Progenitor cell of endocrine pancreas (in vitro differentiated cells): ENCODE data around the gene KANTR. TPM values are rescaled to one million over a fixed set of nuclear protein-coding genes. Genes with fewer than 3 reads are reported as not detected.

ENCODE experiments used
- DNase-seq: peaks from one replicate; pipeline ENCODE4 v3.0.0; 2021; ENCODE audit warnings: low spot score; ENCODE audit not compliant: unreplicated experiment
- H3K27ac Mint-ChIP-seq: 2 replicates; pipeline ENCODE4 v1.8.0; 2021; ENCODE audit warnings: mild to moderate bottlenecking, moderate library complexity, mixed read lengths
- H3K27me3 Mint-ChIP-seq: 2 replicates; pipeline ENCODE4 v1.8.0; 2021; ENCODE audit warnings: mixed read lengths
- H3K36me3 Mint-ChIP-seq: 2 replicates; pipeline ENCODE4 v1.8.0; 2022; ENCODE audit warnings: mixed read lengths; ENCODE audit not compliant: insufficient read depth
- H3K4me1 Mint-ChIP-seq: 2 replicates; pipeline ENCODE4 v1.8.0; 2021; ENCODE audit warnings: low read depth, mixed read lengths
- H3K4me3 Mint-ChIP-seq: 2 replicates; pipeline ENCODE4 v1.8.0; 2021; ENCODE audit warnings: low read depth, mild to moderate bottlenecking, moderate library complexity, mixed read lengths
- H3K9me3 Mint-ChIP-seq: 2 replicates; pipeline ENCODE4 v1.8.0; 2021; ENCODE audit warnings: low read depth, mixed read lengths
- total RNA-seq: library from RNA; stranded (reverse); gene quantifications from 2 replicates; pipeline ENCODE4 v1.2.1, GENCODE V29; 2021
- TF ChIP-seq, protein P1 (sequence below): fragments of 200-600 bp; sonication (generic); IDR thresholded peaks from one replicate; pipeline ENCODE4 v1.5.0; 2021; ENCODE audit warnings: antibody characterized with exemption, mild to moderate bottlenecking; ENCODE audit not compliant: unreplicated experiment

KANTR gene
- total RNA-seq, 1 donor from 2014 or later: 16.0 TPM

- Mint-ChIP-seq H3K4me3 (peak overlapping the region; percentile 89), H3K27ac (peak overlapping the region; percentile 82), H3K4me1 (peaks cover 19% of the 10 kb centered on the region), H3K36me3 (peaks cover 11% of the 10 kb centered on the region), H3K9me3 (peaks cover 10% of the 10 kb centered on the region), H3K27me3 (no peaks in the 10 kb centered on the region)
- TF ChIP-seq, protein P1, sequence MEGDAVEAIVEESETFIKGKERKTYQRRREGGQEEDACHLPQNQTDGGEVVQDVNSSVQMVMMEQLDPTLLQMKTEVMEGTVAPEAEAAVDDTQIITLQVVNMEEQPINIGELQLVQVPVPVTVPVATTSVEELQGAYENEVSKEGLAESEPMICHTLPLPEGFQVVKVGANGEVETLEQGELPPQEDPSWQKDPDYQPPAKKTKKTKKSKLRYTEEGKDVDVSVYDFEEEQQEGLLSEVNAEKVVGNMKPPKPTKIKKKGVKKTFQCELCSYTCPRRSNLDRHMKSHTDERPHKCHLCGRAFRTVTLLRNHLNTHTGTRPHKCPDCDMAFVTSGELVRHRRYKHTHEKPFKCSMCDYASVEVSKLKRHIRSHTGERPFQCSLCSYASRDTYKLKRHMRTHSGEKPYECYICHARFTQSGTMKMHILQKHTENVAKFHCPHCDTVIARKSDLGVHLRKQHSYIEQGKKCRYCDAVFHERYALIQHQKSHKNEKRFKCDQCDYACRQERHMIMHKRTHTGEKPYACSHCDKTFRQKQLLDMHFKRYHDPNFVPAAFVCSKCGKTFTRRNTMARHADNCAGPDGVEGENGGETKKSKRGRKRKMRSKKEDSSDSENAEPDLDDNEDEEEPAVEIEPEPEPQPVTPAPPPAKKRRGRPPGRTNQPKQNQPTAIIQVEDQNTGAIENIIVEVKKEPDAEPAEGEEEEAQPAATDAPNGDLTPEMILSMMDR: no peak
- DNase-seq: no peak
Observed at GRCh38 chrX:53082773-53083616, 10.9 kb upstream of the KANTR start.

DNA sequence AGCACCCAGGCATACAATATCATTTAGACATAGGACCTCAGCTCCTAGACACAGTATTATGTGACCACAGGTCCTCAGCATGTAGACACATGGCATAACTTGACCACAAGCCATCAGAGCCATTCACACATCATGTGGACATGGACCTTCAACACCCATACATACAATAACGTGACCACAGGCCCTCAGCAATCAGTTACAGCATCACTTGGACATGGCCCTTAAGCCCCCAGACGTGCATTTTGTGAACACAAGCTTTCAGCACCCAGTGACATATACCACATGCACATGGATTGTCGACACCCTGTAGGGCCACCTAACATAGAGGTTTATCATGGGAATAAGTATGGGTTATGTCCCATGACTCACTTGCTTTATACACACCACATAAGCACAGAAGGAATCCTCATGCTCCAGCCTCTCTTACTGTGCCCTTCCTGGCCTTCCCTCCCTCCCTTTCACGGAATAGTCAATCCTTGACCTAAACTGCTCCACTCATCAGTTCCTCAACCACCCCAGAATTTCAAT lies 9.8 kb upstream of the KANTR start:
- H3K27me3 Mint-ChIP-seq: no peaks in the 10 kb centered on the region
- H3K9me3 Mint-ChIP-seq: peaks cover 12% of the 10 kb centered on the region

GRCh38 chrX:53084863-53085262 lies 9.1 kb upstream of the KANTR start:
- TF ChIP-seq, protein P1: no peak
- peaks cover 15% of the 10 kb centered on the region for H3K36me3 Mint-ChIP-seq
- no peak for DNase-seq

More for the DNA sequence above, 9.8 kb upstream of the KANTR start:
- peaks cover 25% of the 10 kb centered on the region for H3K4me1 Mint-ChIP-seq
- TF ChIP-seq, protein P1: no peak
- peak overlapping the region; percentile 89 for H3K4me3 Mint-ChIP-seq
- H3K36me3 Mint-ChIP-seq: peaks cover 15% of the 10 kb centered on the region
- no peak overlapping the region for H3K27ac Mint-ChIP-seq
- no peak for DNase-seq

DNA sequence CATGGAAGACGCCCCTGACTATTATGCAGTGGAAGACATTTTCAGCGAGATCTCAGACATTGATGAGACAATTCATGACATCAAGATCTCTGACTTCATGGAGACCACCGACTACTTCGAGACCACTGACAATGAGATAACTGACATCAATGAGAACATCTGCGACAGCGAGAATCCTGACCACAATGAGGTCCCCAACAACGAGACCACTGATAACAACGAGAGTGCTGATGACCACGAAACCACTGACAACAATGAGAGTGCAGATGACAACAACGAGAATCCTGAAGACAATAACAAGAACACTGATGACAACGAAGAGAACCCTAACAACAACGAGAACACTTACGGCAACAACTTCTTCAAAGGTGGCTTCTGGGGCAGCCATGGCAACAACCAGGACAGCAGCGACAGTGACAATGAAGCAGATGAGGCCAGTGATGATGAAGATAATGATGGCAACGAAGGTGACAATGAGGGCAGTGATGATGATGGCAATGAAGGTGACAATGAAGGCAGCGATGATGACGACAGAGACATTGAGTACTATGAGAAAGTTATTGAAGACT lies 8.2 kb upstream of the KANTR start:
- Mint-ChIP-seq H3K4me1 (peaks cover 23% of the 10 kb centered on the region), H3K36me3 (peaks cover 15% of the 10 kb centered on the region), H3K4me3 (no peak overlapping the region), H3K27me3 (no peaks in the 10 kb centered on the region), H3K9me3 (peaks cover 12% of the 10 kb centered on the region), H3K27ac (no peak overlapping the region)
- DNase-seq: no peak
- TF ChIP-seq, protein P1: no peak

More at GRCh38 chrX:53084863-53085262, 9.1 kb upstream of the KANTR start:
- peaks cover 12% of the 10 kb centered on the region for H3K9me3 Mint-ChIP-seq
- peaks cover 25% of the 10 kb centered on the region for H3K4me1 Mint-ChIP-seq
- no peaks in the 10 kb centered on the region for H3K27me3 Mint-ChIP-seq
- no peak overlapping the region for H3K27ac Mint-ChIP-seq
- H3K4me3 Mint-ChIP-seq: peak overlapping the region; percentile 45

GRCh38 chrX:53086464-53086863 lies 7.5 kb upstream of the KANTR start:
- H3K4me3 Mint-ChIP-seq: no peak overlapping the region

More at GRCh38 chrX:53086464-53086863, 7.5 kb upstream of the KANTR start:
- H3K27me3 Mint-ChIP-seq: no peaks in the 10 kb centered on the region
- no peak for DNase-seq
- peaks cover 20% of the 10 kb centered on the region for H3K4me1 Mint-ChIP-seq
- TF ChIP-seq, protein P1: no peak
- no peak overlapping the region for H3K27ac Mint-ChIP-seq
- H3K9me3 Mint-ChIP-seq: peaks cover 12% of the 10 kb centered on the region
- H3K36me3 Mint-ChIP-seq: peaks cover 15% of the 10 kb centered on the region
